Measurements from ENCODE around the gene EPHA4.

Gene EPHA4

GRCh38 chr2:221439761-221440479 is 132.2 kb downstream of the EPHA4 start:
- no peak overlapping the region for H3K4me3 ChIP-seq
- H3K36me3 ChIP-seq (replicated peaks), result peaks cover 10% of the 10 kb centered on the region
- no peaks in the 10 kb centered on the region for H3K27me3 ChIP-seq (ENCODE audit: low read depth)
- DNase-seq (ENCODE audit: low spot score in 2 of 2), result peak in 1 of 2 experiments; percentile 19
- H3K4me1 ChIP-seq, result peaks cover 24% of the 10 kb centered on the region
- H3K9me3 ChIP-seq, result no peaks in the 10 kb centered on the region
- in situ Hi-C loops (cut with MboI; ENCODE audit: low sequenced_read_pairs), result no loop called here

GRCh38 chr2:221437056-221437455 is 135.0 kb downstream of the EPHA4 start:
- in situ Hi-C loops (cut with MboI; ENCODE audit: low sequenced_read_pairs), result no loop called here
- H3K4me1 ChIP-seq, result peaks cover 33% of the 10 kb centered on the region
- peaks cover 23% of the 10 kb centered on the region for H3K36me3 ChIP-seq (replicated peaks)
- no peaks in the 10 kb centered on the region for H3K9me3 ChIP-seq
- H3K4me3 ChIP-seq, result no peak overlapping the region
- no peaks in the 10 kb centered on the region for H3K27me3 ChIP-seq (ENCODE audit: low read depth)
- peak in 1 of 2 experiments; percentile 34 for DNase-seq (ENCODE audit: low spot score in 2 of 2)

GRCh38 chr2:221435171-221435570 is 136.9 kb downstream of the EPHA4 start:
- H3K27me3 ChIP-seq (ENCODE audit: low read depth), result no peaks in the 10 kb centered on the region
- H3K9me3 ChIP-seq, result no peaks in the 10 kb centered on the region
- H3K4me1 ChIP-seq, result peaks cover 33% of the 10 kb centered on the region
- peaks cover 27% of the 10 kb centered on the region for H3K36me3 ChIP-seq (replicated peaks)
- in situ Hi-C loops (cut with MboI; ENCODE audit: low sequenced_read_pairs), result no loop called here
- DNase-seq (ENCODE audit: low spot score in 2 of 2), result peak; percentile 72 to 91
- no peak overlapping the region for H3K4me3 ChIP-seq

- no peaks in the 10 kb centered on the region for H3K9me3 ChIP-seq
- no peak overlapping the region for H3K4me3 ChIP-seq
- H3K4me1 ChIP-seq, result peaks cover 33% of the 10 kb centered on the region
- no peak for DNase-seq (ENCODE audit: low spot score in 2 of 2)
- no peaks in the 10 kb centered on the region for H3K27me3 ChIP-seq (ENCODE audit: low read depth)
- in situ Hi-C loops (cut with MboI; ENCODE audit: low sequenced_read_pairs), result no loop called here
- H3K36me3 ChIP-seq (replicated peaks), result peaks cover 38% of the 10 kb centered on the region
Observed at GRCh38 chr2:221434142-221434541, 138.0 kb downstream of the EPHA4 start.

GRCh38 chr2:221431477-221431876 is 140.6 kb downstream of the EPHA4 start:
- no peak for DNase-seq (ENCODE audit: low spot score in 2 of 2)
- no peaks in the 10 kb centered on the region for H3K27me3 ChIP-seq (ENCODE audit: low read depth)
- H3K36me3 ChIP-seq (replicated peaks), result peaks cover 37% of the 10 kb centered on the region
- in situ Hi-C loops (cut with MboI; ENCODE audit: low sequenced_read_pairs), result no loop called here
- peaks cover 23% of the 10 kb centered on the region for H3K4me1 ChIP-seq
- H3K4me3 ChIP-seq, result no peak overlapping the region
- no peaks in the 10 kb centered on the region for H3K9me3 ChIP-seq

- Histone ChIP-seq H3K9me3 (no peaks in the 10 kb centered on the region), H3K27me3 (ENCODE audit: low read depth) (no peaks in the 10 kb centered on the region), H3K36me3 (replicated peaks) (peaks cover 44% of the 10 kb centered on the region), H3K4me3 (no peak overlapping the region), H3K4me1 (peaks cover 9% of the 10 kb centered on the region)
- in situ Hi-C loops (cut with MboI; ENCODE audit: low sequenced_read_pairs), result no loop called here
- no peak for DNase-seq (ENCODE audit: low spot score in 2 of 2)
Observed at GRCh38 chr2:221429741-221430491, 142.2 kb downstream of the EPHA4 start.

GRCh38 chr2:221428896-221429295 is 143.2 kb downstream of the EPHA4 start:
- H3K4me3 ChIP-seq, result no peak overlapping the region
- H3K9me3 ChIP-seq, result no peaks in the 10 kb centered on the region
- H3K4me1 ChIP-seq, result no peaks in the 10 kb centered on the region; the same call in 1 of the 2 replicates
- no peaks in the 10 kb centered on the region for H3K27me3 ChIP-seq (ENCODE audit: low read depth)
- no peak for DNase-seq (ENCODE audit: low spot score in 2 of 2)
- peaks cover 40% of the 10 kb centered on the region for H3K36me3 ChIP-seq (replicated peaks)
- in situ Hi-C loops (cut with MboI; ENCODE audit: low sequenced_read_pairs), result no loop called here

- Histone ChIP-seq H3K27me3 (ENCODE audit: low read depth) (no peaks in the 10 kb centered on the region), H3K9me3 (no peaks in the 10 kb centered on the region), H3K36me3 (replicated peaks) (peaks cover 37% of the 10 kb centered on the region), H3K4me3 (no peak overlapping the region), H3K4me1 (peaks cover 14% of the 10 kb centered on the region)
- DNase-seq (ENCODE audit: low spot score in 2 of 2), result no peak
- in situ Hi-C loops (cut with MboI; ENCODE audit: low sequenced_read_pairs), result no loop called here
Observed at GRCh38 chr2:221426929-221427328, 145.2 kb downstream of the EPHA4 start.

GRCh38 chr2:221425891-221426290 is 146.2 kb downstream of the EPHA4 start:
- no peak for DNase-seq (ENCODE audit: low spot score in 2 of 2)
- in situ Hi-C loops (cut with MboI; ENCODE audit: low sequenced_read_pairs), result no loop called here
- no peaks in the 10 kb centered on the region for H3K27me3 ChIP-seq (ENCODE audit: low read depth)
- H3K36me3 ChIP-seq (replicated peaks), result peaks cover 32% of the 10 kb centered on the region
- no peak overlapping the region for H3K4me3 ChIP-seq
- no peaks in the 10 kb centered on the region for H3K9me3 ChIP-seq
- H3K4me1 ChIP-seq, result peaks cover 14% of the 10 kb centered on the region

GRCh38 chr2:221425353-221425752 is 146.8 kb downstream of the EPHA4 start:
- no peaks in the 10 kb centered on the region for H3K27me3 ChIP-seq (ENCODE audit: low read depth)
- in situ Hi-C loops (cut with MboI; ENCODE audit: low sequenced_read_pairs), result no loop called here
- peaks cover 14% of the 10 kb centered on the region for H3K4me1 ChIP-seq
- no peaks in the 10 kb centered on the region for H3K9me3 ChIP-seq
- peaks cover 28% of the 10 kb centered on the region for H3K36me3 ChIP-seq (replicated peaks)
- DNase-seq (ENCODE audit: low spot score in 2 of 2), result no peak
- no peak overlapping the region for H3K4me3 ChIP-seq

GRCh38 chr2:221423210-221423804 is 148.8 kb downstream of the EPHA4 start:
- Histone ChIP-seq H3K4me3 (no peak overlapping the region), H3K4me1 (peaks cover 14% of the 10 kb centered on the region), H3K36me3 (replicated peaks) (peaks cover 14% of the 10 kb centered on the region), H3K9me3 (no peaks in the 10 kb centered on the region), H3K27me3 (ENCODE audit: low read depth) (no peaks in the 10 kb centered on the region)
- no peak for DNase-seq (ENCODE audit: low spot score in 2 of 2)
- in situ Hi-C loops (cut with MboI; ENCODE audit: low sequenced_read_pairs), result no loop called here

- Histone ChIP-seq H3K4me3 (no peak overlapping the region), H3K4me1 (peaks cover 14% of the 10 kb centered on the region), H3K27me3 (ENCODE audit: low read depth) (no peaks in the 10 kb centered on the region), H3K9me3 (no peaks in the 10 kb centered on the region), H3K36me3 (replicated peaks) (peaks cover 14% of the 10 kb centered on the region)
- peak in 1 of 2 experiments; percentile 80 for DNase-seq (ENCODE audit: low spot score in 2 of 2)
- in situ Hi-C loops (cut with MboI; ENCODE audit: low sequenced_read_pairs), result no loop called here
Observed at GRCh38 chr2:221422516-221423209, 149.4 kb downstream of the EPHA4 start.

- Histone ChIP-seq H3K4me1 (peaks cover 14% of the 10 kb centered on the region), H3K4me3 (no peak overlapping the region), H3K36me3 (replicated peaks) (peaks cover 7% of the 10 kb centered on the region), H3K9me3 (no peaks in the 10 kb centered on the region), H3K27me3 (ENCODE audit: low read depth) (no peaks in the 10 kb centered on the region)
- no peak for DNase-seq (ENCODE audit: low spot score in 2 of 2)
- in situ Hi-C loops (cut with MboI; ENCODE audit: low sequenced_read_pairs), result no loop called here
Observed at GRCh38 chr2:221420245-221420644, 151.9 kb downstream of the EPHA4 start.

All from HAP-1 (cell line).